ENCODE results near the gene PDE6D.

Gene PDE6D

GRCh38 chr2:231687961-231688360 is 93.1 kb downstream of the PDE6D start:
- no peak for DNase-seq (ENCODE audit: low read depth)
- TF ChIP-seq CTCF (conservative IDR thresholded peaks at IDR 0.05; ENCODE audit: low read depth, low read length) = no peak
- H3K4me3 ChIP-seq (ENCODE audit: low read length) = no peak overlapping the region

GRCh38 chr2:231687133-231687852 is 93.8 kb downstream of the PDE6D start:
- TF ChIP-seq CTCF (conservative IDR thresholded peaks at IDR 0.05; ENCODE audit: low read depth, low read length) = peak; percentile 74
- no peak for DNase-seq (ENCODE audit: low read depth)
- no peak overlapping the region for H3K4me3 ChIP-seq (ENCODE audit: low read length)

GRCh38 chr2:231686192-231687100 is 94.6 kb downstream of the PDE6D start:
- no peak overlapping the region for H3K4me3 ChIP-seq (ENCODE audit: low read length)
- TF ChIP-seq CTCF (conservative IDR thresholded peaks at IDR 0.05; ENCODE audit: low read depth, low read length) = no peak
- no peak for DNase-seq (ENCODE audit: low read depth)

- peak; percentile 48 for TF ChIP-seq CTCF (conservative IDR thresholded peaks at IDR 0.05; ENCODE audit: low read depth, low read length)
- no peak overlapping the region for H3K4me3 ChIP-seq (ENCODE audit: low read length)
- DNase-seq (ENCODE audit: low read depth) = no peak
Observed at GRCh38 chr2:231685349-231686191, 95.5 kb downstream of the PDE6D start.

GRCh38 chr2:231684314-231685223 is 96.5 kb downstream of the PDE6D start:
- H3K4me3 ChIP-seq (ENCODE audit: low read length) = no peak overlapping the region
- no peak for DNase-seq (ENCODE audit: low read depth)
- TF ChIP-seq CTCF (conservative IDR thresholded peaks at IDR 0.05; ENCODE audit: low read depth, low read length) = no peak

Measured in retinal pigment epithelial cell (primary cell).